Testis (tissue), 2 donors: ENCODE data around the gene NACA2.

Experiments used
- POLR2A ChIP-seq: fragments of 450-650 bp; IDR thresholded peaks from one replicate; pipeline ENCODE4 v1.6.1; 2017; ENCODE audit warnings: antibody characterized with exemption, mild to moderate bottlenecking, moderate library complexity
- TF ChIP-seq, protein P1 (sequence below), 3 experiments: fragments of 450-650 bp in 2 of 3; fragments of 200-600 bp in 1 of 3; sonication (generic) in 1 of 3; IDR thresholded peaks; one replicate each; pipeline ENCODE4 v1.5.1; 2016 to 2019; ENCODE audit warnings: antibody characterized with exemption in 3 of 3, mild to moderate bottlenecking in 2 of 3, moderate library complexity in 1 of 3

DNA sequence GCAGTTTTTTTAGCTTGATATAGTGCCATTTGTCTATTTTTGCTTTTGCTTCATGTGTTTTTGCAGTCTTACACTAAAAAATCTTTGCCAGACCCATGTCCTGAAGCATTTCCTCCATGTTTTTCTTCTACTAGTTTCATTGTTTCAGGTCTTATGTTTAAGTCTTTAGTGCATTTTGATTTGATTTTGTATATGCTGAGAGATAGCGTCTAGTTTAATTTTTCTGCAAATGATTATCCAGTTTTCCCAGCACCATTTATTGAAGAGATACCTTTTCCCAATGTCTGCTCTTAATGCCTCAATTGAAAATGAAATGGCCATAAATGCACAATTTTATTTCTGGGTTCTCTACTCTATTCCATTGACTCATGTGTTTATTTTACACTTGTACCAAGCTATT lies 40.8 kb upstream of the NACA2 start:
- TF ChIP-seq POLR2A, result no peak
- TF ChIP-seq, protein P1, sequence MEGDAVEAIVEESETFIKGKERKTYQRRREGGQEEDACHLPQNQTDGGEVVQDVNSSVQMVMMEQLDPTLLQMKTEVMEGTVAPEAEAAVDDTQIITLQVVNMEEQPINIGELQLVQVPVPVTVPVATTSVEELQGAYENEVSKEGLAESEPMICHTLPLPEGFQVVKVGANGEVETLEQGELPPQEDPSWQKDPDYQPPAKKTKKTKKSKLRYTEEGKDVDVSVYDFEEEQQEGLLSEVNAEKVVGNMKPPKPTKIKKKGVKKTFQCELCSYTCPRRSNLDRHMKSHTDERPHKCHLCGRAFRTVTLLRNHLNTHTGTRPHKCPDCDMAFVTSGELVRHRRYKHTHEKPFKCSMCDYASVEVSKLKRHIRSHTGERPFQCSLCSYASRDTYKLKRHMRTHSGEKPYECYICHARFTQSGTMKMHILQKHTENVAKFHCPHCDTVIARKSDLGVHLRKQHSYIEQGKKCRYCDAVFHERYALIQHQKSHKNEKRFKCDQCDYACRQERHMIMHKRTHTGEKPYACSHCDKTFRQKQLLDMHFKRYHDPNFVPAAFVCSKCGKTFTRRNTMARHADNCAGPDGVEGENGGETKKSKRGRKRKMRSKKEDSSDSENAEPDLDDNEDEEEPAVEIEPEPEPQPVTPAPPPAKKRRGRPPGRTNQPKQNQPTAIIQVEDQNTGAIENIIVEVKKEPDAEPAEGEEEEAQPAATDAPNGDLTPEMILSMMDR (IDR thresholded peaks at IDR 0.05), result no peak
